ENCODE measurements around the gene ZNF513.

DNA sequence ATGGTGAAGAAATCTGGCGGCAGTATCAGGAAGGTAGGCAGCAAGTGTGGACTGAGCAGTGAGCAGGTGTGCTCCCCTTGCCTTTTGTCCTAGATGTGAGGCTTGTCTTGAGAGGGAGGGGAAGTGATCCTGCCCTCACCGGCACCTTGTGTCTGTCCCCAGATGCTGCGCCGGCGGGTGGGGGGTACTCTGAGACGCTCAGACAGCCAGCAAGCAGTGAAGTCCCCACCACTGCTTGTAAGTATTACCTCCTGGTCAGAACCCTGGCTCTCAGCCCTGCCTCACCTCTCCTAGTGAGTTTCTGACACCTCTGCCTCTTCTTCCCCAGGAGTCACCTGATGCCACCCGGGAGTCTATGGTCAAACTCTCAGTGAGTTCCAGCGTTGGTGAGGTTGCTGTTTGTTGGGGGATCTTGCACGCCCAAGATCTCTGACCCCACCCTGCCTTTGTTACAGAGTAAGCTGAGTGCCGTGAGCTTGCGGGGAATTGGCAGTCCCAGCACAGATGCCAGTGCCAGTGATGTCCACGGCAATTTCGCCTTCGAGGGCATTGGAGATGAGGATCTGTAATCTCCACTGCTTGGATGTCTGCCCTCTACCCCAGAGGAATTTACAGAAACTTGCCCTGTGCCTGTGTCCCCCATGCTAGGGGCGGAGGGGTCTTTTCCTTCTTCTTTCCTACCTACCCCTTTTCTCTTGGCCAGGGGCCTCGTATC lies 4.2 kb downstream of the ZNF513 start:
- TF ChIP-seq, protein P1, sequence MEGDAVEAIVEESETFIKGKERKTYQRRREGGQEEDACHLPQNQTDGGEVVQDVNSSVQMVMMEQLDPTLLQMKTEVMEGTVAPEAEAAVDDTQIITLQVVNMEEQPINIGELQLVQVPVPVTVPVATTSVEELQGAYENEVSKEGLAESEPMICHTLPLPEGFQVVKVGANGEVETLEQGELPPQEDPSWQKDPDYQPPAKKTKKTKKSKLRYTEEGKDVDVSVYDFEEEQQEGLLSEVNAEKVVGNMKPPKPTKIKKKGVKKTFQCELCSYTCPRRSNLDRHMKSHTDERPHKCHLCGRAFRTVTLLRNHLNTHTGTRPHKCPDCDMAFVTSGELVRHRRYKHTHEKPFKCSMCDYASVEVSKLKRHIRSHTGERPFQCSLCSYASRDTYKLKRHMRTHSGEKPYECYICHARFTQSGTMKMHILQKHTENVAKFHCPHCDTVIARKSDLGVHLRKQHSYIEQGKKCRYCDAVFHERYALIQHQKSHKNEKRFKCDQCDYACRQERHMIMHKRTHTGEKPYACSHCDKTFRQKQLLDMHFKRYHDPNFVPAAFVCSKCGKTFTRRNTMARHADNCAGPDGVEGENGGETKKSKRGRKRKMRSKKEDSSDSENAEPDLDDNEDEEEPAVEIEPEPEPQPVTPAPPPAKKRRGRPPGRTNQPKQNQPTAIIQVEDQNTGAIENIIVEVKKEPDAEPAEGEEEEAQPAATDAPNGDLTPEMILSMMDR (IDR thresholded peaks at IDR 0.05), result no peak
- TF ChIP-seq POLR2A (IDR thresholded peaks at IDR 0.05), result no peak
